HG03095 (cell line): ENCODE results near the gene MARK2.
A peak's percentile ranks its signal among the peaks of the same experiment; 100 is the strongest.

Experiments used
- ATAC-seq: cut with Tn5 transposase; IDR thresholded peaks from one replicate; pipeline ENCODE4 v1.9.1; 2021; ENCODE audit warnings: moderate library complexity; ENCODE audit not compliant: unreplicated experiment

The MARK2 gene

GRCh38 chr11:63920126-63920938 lies 81.4 kb downstream of the MARK2 start:
- ATAC-seq = no peak

GRCh38 chr11:63920939-63921417 lies 82.1 kb downstream of the MARK2 start:
- no peak for ATAC-seq

- no peak for ATAC-seq
Measured at GRCh38 chr11:63922673-63923192, 83.8 kb downstream of the MARK2 start.

GRCh38 chr11:63923319-63923718 lies 84.4 kb downstream of the MARK2 start:
- ATAC-seq = no peak

GRCh38 chr11:63929616-63930015 lies 90.7 kb downstream of the MARK2 start:
- ATAC-seq = no peak

- ATAC-seq = no peak
Measured at GRCh38 chr11:63931045-63931444, 92.1 kb downstream of the MARK2 start.

- ATAC-seq = no peak
Measured at GRCh38 chr11:63931876-63932275, 93.0 kb downstream of the MARK2 start.

- ATAC-seq = no peak
Measured at GRCh38 chr11:63933459-63933858, 94.5 kb downstream of the MARK2 start.

- ATAC-seq = peak; percentile 3
Measured at GRCh38 chr11:63937713-63938478, 99.0 kb downstream of the MARK2 start.

- ATAC-seq = peak; percentile 83
Measured at GRCh38 chr11:63938479-63939396, 99.8 kb downstream of the MARK2 start, which contains the start of gene NAA40. Gene NAA40, plus strand, starts transcription at chr11:63939002. Its CDS starts 95 bp downstream, at chr11:63939097.

- no peak for ATAC-seq
Measured at GRCh38 chr11:63939397-63939891, 100.5 kb downstream of the MARK2 start.

GRCh38 chr11:63940786-63941185 lies 101.9 kb downstream of the MARK2 start:
- no peak for ATAC-seq

- no peak for ATAC-seq
Measured at GRCh38 chr11:63941901-63942300, 103.0 kb downstream of the MARK2 start.

GRCh38 chr11:63942803-63943202 lies 103.9 kb downstream of the MARK2 start:
- ATAC-seq = no peak

GRCh38 chr11:63944987-63945386 lies 106.1 kb downstream of the MARK2 start:
- ATAC-seq = no peak

GRCh38 chr11:63945477-63946163 lies 106.7 kb downstream of the MARK2 start:
- no peak for ATAC-seq

GRCh38 chr11:63951779-63952536 lies 113.0 kb downstream of the MARK2 start:
- ATAC-seq = no peak

- no peak for ATAC-seq
Measured at GRCh38 chr11:63952570-63952969, 113.7 kb downstream of the MARK2 start.

- ATAC-seq = no peak
Measured at GRCh38 chr11:63958008-63958407, 119.1 kb downstream of the MARK2 start.
